ENCODE data around the gene PEMT.

- no peak for TF ChIP-seq CTCF (IDR thresholded peaks at IDR 0.05; ENCODE audit: low read length)
- TF ChIP-seq EZH2 (IDR thresholded peaks at IDR 0.05; ENCODE audit: borderline replicate concordance, low read length), result no peak
Observed at GRCh38 chr17:17624741-17625140, 33.2 kb upstream of the PEMT start.
